Naive thymus-derived CD4-positive, alpha-beta T cell (primary cell): ENCODE data around the gene PRAMEF7. TPM values are rescaled to one million over a fixed set of nuclear protein-coding genes. Genes with fewer than 3 reads are reported as not detected.
"Not testable (repeated sequence)": the region's sequence is repeated elsewhere in the genome, so short reads cannot be mapped to it uniquely, and the experiment has no call there.

Source experiments
- ATAC-seq: fragments of 150-1000 bp; cut with Tn5 transposase; 2 replicates; pipeline ENCODE4 v1.10.0; 2021; ENCODE audit warnings: mild to moderate bottlenecking, moderate library complexity
- CTCF ChIA-PET: fragments of 350-600 bp; sonication (Branson Sonifier 250); formaldehyde crosslinking; loops from one replicate; lab custom pipeline; 2021; ENCODE audit warnings: antibody characterized with exemption; lab: Charles Lee
- POLR2A ChIA-PET: fragments of 350-600 bp; sonication (Branson Sonifier 250); formaldehyde crosslinking; loops from one replicate; lab custom pipeline; 2021; ENCODE audit warnings: antibody characterized with exemption, inconsistent platforms; lab: Charles Lee
- DNase-seq, 9 donors: peaks; one replicate each; pipeline versions ENCODE4 v3.0.0 to v3.0.0-alpha.2; 2020 to 2022; ENCODE audit warnings: mixed read lengths in 1 of 9
- H3K27ac ChIP-seq: one replicate; pipeline ENCODE4 v1.7.0; 2013; ENCODE audit warnings: mild to moderate bottlenecking, low read depth, low read length, moderate library complexity
- H3K27me3 ChIP-seq, 2 donors: one replicate each; pipeline ENCODE4 v1.7.0; 2013; ENCODE audit warnings: low read length in 2 of 2, mild to moderate bottlenecking in 2 of 2, moderate library complexity in 2 of 2; ENCODE audit not compliant: control insufficient read depth in 2 of 2, insufficient read depth in 2 of 2
- H3K36me3 ChIP-seq, 3 experiments: 1 replicate in 2 of 3; 2 replicates in 1 of 3; pipeline ENCODE4 v1.7.0; 2013; ENCODE audit warnings: low read length in 3 of 3, mild to moderate bottlenecking in 3 of 3, moderate library complexity in 1 of 3; ENCODE audit not compliant: insufficient read depth in 3 of 3, control insufficient read depth in 2 of 3
- H3K4me1 ChIP-seq, 2 donors: one replicate each; pipeline ENCODE4 v1.7.0; 2013; ENCODE audit warnings: low read length in 2 of 2, mild to moderate bottlenecking in 2 of 2, moderate library complexity in 1 of 2; ENCODE audit not compliant: control insufficient read depth in 2 of 2, insufficient read depth in 2 of 2
- H3K4me3 ChIP-seq: 2 replicates; pipeline ENCODE4 v1.7.0; 2013; ENCODE audit warnings: mild to moderate bottlenecking, low read length
- H3K9me3 ChIP-seq, 3 experiments: 1 replicate in 2 of 3; 2 replicates in 1 of 3; pipeline ENCODE4 v1.7.0; 2013; ENCODE audit warnings: low read length in 3 of 3; ENCODE audit not compliant: control insufficient read depth in 2 of 3
- H3K27ac Mint-ChIP-seq, 9 donors: one replicate each; pipeline ENCODE4 v1.8.0; 2020 to 2022; ENCODE audit warnings: mixed read lengths in 9 of 9, mild to moderate bottlenecking in 8 of 9, moderate library complexity in 5 of 9, inconsistent platforms in 2 of 9
- H3K27me3 Mint-ChIP-seq, 5 donors: one replicate each; pipeline ENCODE4 v1.8.0; 2021 to 2022; ENCODE audit warnings: mixed read lengths in 5 of 5, mild to moderate bottlenecking in 1 of 5
- H3K36me3 Mint-ChIP-seq, 5 donors: one replicate each; pipeline ENCODE4 v1.8.0; 2020 to 2022; ENCODE audit warnings: mixed read lengths in 5 of 5, mild to moderate bottlenecking in 3 of 5, inconsistent platforms in 1 of 5
- H3K4me1 Mint-ChIP-seq, 7 donors: one replicate each; pipeline ENCODE4 v1.8.0; 2020 to 2022; ENCODE audit warnings: mixed read lengths in 7 of 7, mild to moderate bottlenecking in 3 of 7, inconsistent platforms in 1 of 7
- H3K4me3 Mint-ChIP-seq, 10 donors: one replicate each; pipeline ENCODE4 v1.8.0; 2020 to 2022; ENCODE audit warnings: mild to moderate bottlenecking in 10 of 10, mixed read lengths in 10 of 10, moderate library complexity in 6 of 10, inconsistent platforms in 2 of 10
- H3K9me3 Mint-ChIP-seq, 11 donors: one replicate each; pipeline ENCODE4 v1.8.0; 2020 to 2022; ENCODE audit warnings: mixed read lengths in 11 of 11, mild to moderate bottlenecking in 4 of 11, inconsistent platforms in 1 of 11, moderate library complexity in 1 of 11
- intact Hi-C, 2 donors: fragments of 100-400 bp; cut with micrococcal nuclease; formaldehyde crosslinking; loops; one replicate each; pipeline ENCODE4 v1.15.1; 2023
- polyA plus RNA-seq, 2 donors: library from polyadenylated mRNA; unstranded; fragments of 300-500 nt; fragmentation: Illumina TruSeq; gene quantifications; one replicate each; pipeline ENCODE4 v1.2.3, GENCODE V29; 2021
- total RNA-seq, 6 experiments: library from RNA in 5 of 6; stranded (reverse) in 5 of 6; gene quantifications; 1 replicate in 5 of 6; 2 replicates in 1 of 6; pipeline ENCODE4 v1.2.3 and lab custom pipeline; 2021 to 2026

PRAMEF7 gene
- total and polyA plus RNA-seq, 7 experiments from 2014 or later, result not detected

DNA sequence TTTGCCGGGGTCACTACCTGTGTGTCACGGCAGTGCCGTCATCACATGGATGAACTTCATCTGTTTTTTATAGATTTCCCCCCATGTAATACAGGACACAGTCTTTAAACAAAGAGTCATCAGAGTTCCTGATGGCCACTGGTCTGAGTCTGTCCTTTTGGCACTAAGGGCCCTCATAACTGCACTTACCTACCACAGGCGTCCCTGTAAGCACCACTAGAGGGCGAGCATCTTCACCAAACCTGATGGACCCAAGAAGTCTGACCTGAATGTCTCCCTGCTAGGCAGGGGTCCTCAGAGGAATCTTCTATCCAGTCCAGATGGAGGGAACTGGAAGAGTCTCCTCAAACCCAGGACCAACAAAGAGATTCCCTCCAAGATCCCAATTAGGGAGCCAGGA is 8.0 kb downstream of the PRAMEF7 start:
- ATAC-seq, H3K4me3 ChIP-seq, CTCF ChIA-PET, H3K27ac ChIP-seq, H3K4me3 Mint-ChIP-seq, H3K4me1 ChIP-seq, intact Hi-C loops, H3K27ac Mint-ChIP-seq, H3K9me3 ChIP-seq, H3K36me3 Mint-ChIP-seq, DNase-seq, H3K9me3 Mint-ChIP-seq, POLR2A ChIA-PET, H3K27me3 Mint-ChIP-seq, H3K36me3 ChIP-seq, H3K4me1 Mint-ChIP-seq, H3K27me3 ChIP-seq: not testable (repeated sequence)

DNA sequence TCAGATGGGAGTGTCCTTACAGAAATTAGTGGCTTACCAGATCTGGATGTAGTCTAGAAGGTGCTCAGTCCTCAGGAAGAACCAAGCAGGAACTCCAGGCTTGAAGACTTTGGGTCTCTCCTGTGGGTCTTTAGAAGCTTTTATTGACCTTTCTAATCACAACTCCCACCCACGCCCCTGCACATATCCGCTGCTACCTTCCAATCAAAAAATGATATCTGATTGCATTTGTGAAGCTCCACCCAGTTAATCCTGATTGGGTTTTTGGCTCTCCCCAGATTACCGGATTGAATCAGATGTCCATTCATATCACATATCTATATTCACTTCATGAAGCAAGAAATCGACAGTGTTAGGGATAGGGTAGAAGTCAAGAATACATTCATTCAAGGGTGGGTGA is 31.1 kb downstream of the PRAMEF7 start, which contains the start of gene PRAMEF6:
Gene PRAMEF6 (minus strand): TSS at position 101 of the 400 bp plus-strand sequence. CDS start 5,062 bp downstream, outside the sequence.
- H3K4me3 Mint-ChIP-seq, H3K27ac ChIP-seq, H3K4me1 Mint-ChIP-seq, H3K36me3 Mint-ChIP-seq, H3K27ac Mint-ChIP-seq, intact Hi-C loops, ATAC-seq, DNase-seq, H3K9me3 ChIP-seq, H3K27me3 Mint-ChIP-seq, H3K27me3 ChIP-seq, H3K4me3 ChIP-seq, H3K36me3 ChIP-seq, POLR2A ChIA-PET, H3K4me1 ChIP-seq, CTCF ChIA-PET, H3K9me3 Mint-ChIP-seq: not testable (repeated sequence)

Other genes starting within 250 kb of the PRAMEF7 start
- not detected for gene AADACL3, start 200.5 kb upstream of the PRAMEF7 start, total RNA-seq
- gene AADACL3, start 200.5 kb upstream of the PRAMEF7 start, polyA plus RNA-seq, result not detected
- not detected for gene CFAP107, start 170.4 kb upstream of the PRAMEF7 start, total RNA-seq
- not detected for gene CFAP107, start 170.4 kb upstream of the PRAMEF7 start, polyA plus RNA-seq
- gene PRAMEF12, start 142.9 kb upstream of the PRAMEF7 start, total RNA-seq, result not detected
- not detected for gene PRAMEF12, start 142.9 kb upstream of the PRAMEF7 start, polyA plus RNA-seq
- not detected for gene PRAMEF1, start 125.2 kb upstream of the PRAMEF7 start, total RNA-seq
- not detected for gene PRAMEF1, start 125.2 kb upstream of the PRAMEF7 start, polyA plus RNA-seq
- gene PRAMEF11, start 85.2 kb upstream of the PRAMEF7 start, total RNA-seq, result not detected
- not detected for gene PRAMEF11, start 85.2 kb upstream of the PRAMEF7 start, polyA plus RNA-seq
- not detected for gene HNRNPCL1, start 67.9 kb upstream of the PRAMEF7 start, total RNA-seq
- gene HNRNPCL1, start 67.9 kb upstream of the PRAMEF7 start, polyA plus RNA-seq, result not detected
- gene PRAMEF2, start 59.5 kb upstream of the PRAMEF7 start, total RNA-seq, result not detected
- not detected for gene PRAMEF2, start 59.5 kb upstream of the PRAMEF7 start, polyA plus RNA-seq
- not detected for gene PRAMEF4, start 30.4 kb upstream of the PRAMEF7 start, total RNA-seq
- gene PRAMEF4, start 30.4 kb upstream of the PRAMEF7 start, polyA plus RNA-seq, result not detected
- gene PRAMEF10, start 18.3 kb upstream of the PRAMEF7 start, total RNA-seq, result not detected
- not detected for gene PRAMEF10, start 18.3 kb upstream of the PRAMEF7 start, polyA plus RNA-seq
- not detected for gene PRAMEF6, start 31.0 kb downstream of the PRAMEF7 start, total RNA-seq
- gene PRAMEF6, start 31.0 kb downstream of the PRAMEF7 start, polyA plus RNA-seq, result not detected
- gene PRAMEF27, start 140.0 kb downstream of the PRAMEF7 start, total RNA-seq, result not detected
- not detected for gene PRAMEF27, start 140.0 kb downstream of the PRAMEF7 start, polyA plus RNA-seq
- gene HNRNPCL3, start 144.2 kb downstream of the PRAMEF7 start, total RNA-seq, result not detected
- not detected for gene HNRNPCL3, start 144.2 kb downstream of the PRAMEF7 start, polyA plus RNA-seq
- not detected for gene PRAMEF25, start 154.2 kb downstream of the PRAMEF7 start, total RNA-seq
- gene PRAMEF25, start 154.2 kb downstream of the PRAMEF7 start, polyA plus RNA-seq, result not detected
- not detected for gene HNRNPCL2, start 200.2 kb downstream of the PRAMEF7 start, total RNA-seq
- gene HNRNPCL2, start 200.2 kb downstream of the PRAMEF7 start, polyA plus RNA-seq, result not detected
- gene PRAMEF26, start 239.4 kb downstream of the PRAMEF7 start, total RNA-seq, result not detected
- gene PRAMEF26, start 239.4 kb downstream of the PRAMEF7 start, polyA plus RNA-seq, result not detected
- gene HNRNPCL4, start 249.0 kb downstream of the PRAMEF7 start, total RNA-seq, result not detected
- gene HNRNPCL4, start 249.0 kb downstream of the PRAMEF7 start, polyA plus RNA-seq, result not detected